GM23338 (cell line): ENCODE measurements around the gene CCDC191. TPM values are rescaled to one million over a fixed set of nuclear protein-coding genes. Genes with fewer than 3 reads are reported as not detected.

Experiments used
- ATAC-seq: fragments of 200-7000 bp; cut with Tn5 transposase; 3 replicates; pipeline ENCODE4 v1.9.1; 2020
- DNase-seq: peaks from one replicate; pipeline ENCODE4 v3.0.0-alpha.2; 2015; ENCODE audit warnings: low spot score
- H2AFZ ChIP-seq: fragments of 200-600 bp; sonication (generic); 2 replicates; pipeline ENCODE4 v1.8.0; 2016; ENCODE audit warnings: antibody characterized with exemption, mild to moderate bottlenecking, moderate library complexity
- H3F3A ChIP-seq: fragments of 200-600 bp; sonication (generic); replicated peaks from 2 replicates; pipeline ENCODE4 v1.8.0; 2017; ENCODE audit warnings: antibody characterized with exemption, mixed run types, low read depth
- H3K27ac ChIP-seq: fragments of 200-600 bp; sonication (generic); 2 replicates; pipeline ENCODE4 v1.6.1; 2016; ENCODE audit warnings: low read depth
- H3K27me3 ChIP-seq: fragments of 200-600 bp; sonication (generic); 2 replicates; pipeline ENCODE4 v1.8.0; 2016; ENCODE audit warnings: mild to moderate bottlenecking, mixed run types, moderate library complexity; ENCODE audit not compliant: insufficient read depth
- H3K36me3 ChIP-seq: fragments of 200-600 bp; sonication (generic); 2 replicates; pipeline ENCODE4 v1.8.0; 2016; ENCODE audit warnings: mild to moderate bottlenecking; ENCODE audit not compliant: insufficient read depth
- H3K4me1 ChIP-seq: fragments of 200-600 bp; sonication (generic); 2 replicates; pipeline ENCODE4 v1.8.0; 2016; ENCODE audit warnings: mild to moderate bottlenecking, moderate library complexity; ENCODE audit not compliant: insufficient read depth
- H3K4me2 ChIP-seq: fragments of 200-600 bp; sonication (generic); 2 replicates; pipeline ENCODE4 v1.7.1; 2017; ENCODE audit warnings: mixed run types
- H3K4me3 ChIP-seq: fragments of 200-600 bp; sonication (generic); 2 replicates; pipeline ENCODE4 v1.6.1; 2016; ENCODE audit warnings: mixed run types
- H3K79me2 ChIP-seq: fragments of 200-600 bp; sonication (generic); replicated peaks from 2 replicates; pipeline ENCODE4 v1.8.0; 2017; ENCODE audit warnings: mild to moderate bottlenecking; ENCODE audit not compliant: insufficient read depth
- H3K9me2 ChIP-seq: fragments of 200-600 bp; sonication (generic); 2 replicates; pipeline ENCODE4 v1.8.0; 2017; ENCODE audit not compliant: insufficient read depth
- H4K20me1 ChIP-seq: fragments of 200-600 bp; sonication (generic); replicated peaks from 2 replicates; pipeline ENCODE4 v1.8.0; 2017; ENCODE audit warnings: mild to moderate bottlenecking; ENCODE audit not compliant: insufficient read depth
- H3K27ac Mint-ChIP-seq: 2 replicates; pipeline ENCODE4 v1.8.0; 2020; ENCODE audit warnings: inconsistent platforms, mild to moderate bottlenecking, moderate library complexity, mixed read lengths
- H3K27me3 Mint-ChIP-seq: 3 replicates; pipeline ENCODE4 v1.8.0; 2022; ENCODE audit warnings: low read depth, mild to moderate bottlenecking, moderate library complexity, mixed read lengths, inconsistent platforms; ENCODE audit not compliant: insufficient read depth, poor library complexity
- H3K36me3 Mint-ChIP-seq: 3 replicates; pipeline ENCODE4 v1.8.0; 2021; ENCODE audit warnings: low read depth, mild to moderate bottlenecking, inconsistent platforms, moderate library complexity, mixed read lengths
- H3K4me1 Mint-ChIP-seq: 3 replicates; pipeline ENCODE4 v1.8.0; 2020; ENCODE audit warnings: mild to moderate bottlenecking, inconsistent platforms, mixed read lengths
- H3K4me3 Mint-ChIP-seq: 3 replicates; pipeline ENCODE4 v1.8.0; 2021; ENCODE audit warnings: moderate library complexity, mild to moderate bottlenecking, inconsistent platforms, mixed read lengths
- H3K9me3 Mint-ChIP-seq: 3 replicates; pipeline ENCODE4 v1.8.0; 2020; ENCODE audit warnings: moderate library complexity, mild to moderate bottlenecking, inconsistent platforms, mixed read lengths
- EZH2 ChIP-seq: fragments of 200-600 bp; sonication (generic); IDR thresholded peaks from one replicate; pipeline ENCODE4 v1.8.0; 2017; ENCODE audit warnings: antibody characterized with exemption, mild to moderate bottlenecking, low read depth; ENCODE audit not compliant: unreplicated experiment
- EZH2phosphoT487 ChIP-seq: fragments of 200-600 bp; sonication (generic); IDR thresholded peaks from one replicate; pipeline ENCODE4 v1.8.1; 2018; ENCODE audit warnings: antibody characterized with exemption; ENCODE audit not compliant: unreplicated experiment
- JUNB ChIP-seq: IDR thresholded peaks from one replicate; pipeline ENCODE4 v1.6.1; 2016; ENCODE audit warnings: antibody characterized with exemption; ENCODE audit not compliant: unreplicated experiment
- NANOG ChIP-seq: IDR thresholded peaks from 2 replicates; pipeline ENCODE4 v1.6.1; 2016; ENCODE audit warnings: antibody characterized with exemption, borderline replicate concordance
- POLR2AphosphoS5 ChIP-seq: IDR thresholded peaks from 2 replicates; pipeline ENCODE4 v1.6.1; 2016; ENCODE audit warnings: antibody characterized with exemption, low read depth
- STAT1 ChIP-seq: IDR thresholded peaks from one replicate; pipeline ENCODE4 v1.6.1; 2016; ENCODE audit warnings: antibody characterized with exemption; ENCODE audit not compliant: unreplicated experiment
- ZNF114 ChIP-seq: fragments of 250-450 bp; sonication (Bioruptor Pico); IDR thresholded peaks from 2 replicates; pipeline ENCODE4 v1.5.0; 2020; ENCODE audit warnings: mild to moderate bottlenecking, moderate library complexity
- ZNF331 ChIP-seq: fragments of 250-450 bp; sonication (Bioruptor Pico); IDR thresholded peaks from 2 replicates; pipeline ENCODE4 v1.5.0; 2020; ENCODE audit warnings: low read depth, mild to moderate bottlenecking, moderate library complexity
- polyA plus RNA-seq: library from polyadenylated mRNA; unstranded; fragments of >200 nt; fragmentation: Nextera tagmentation; extraction: Ambion mirVana; gene quantifications from 2 replicates; pipeline ENCODE4 v1.2.1, GENCODE V29; 2016
- total RNA-seq: library from RNA; depleted of rRNA; stranded (reverse); fragments of >200 nt; shearing (Covaris generic); gene quantifications from 2 replicates; pipeline ENCODE4 v1.2.3, GENCODE V29; 2014
- TF ChIP-seq, protein P1 (sequence below): IDR thresholded peaks from 2 replicates; pipeline ENCODE4 v1.6.1; 2016; ENCODE audit warnings: antibody characterized with exemption
- TF ChIP-seq, protein P2 (sequence below): IDR thresholded peaks from one replicate; pipeline ENCODE4 v1.6.1; 2018; ENCODE audit warnings: antibody characterized with exemption; ENCODE audit not compliant: unreplicated experiment
- TF ChIP-seq, protein P3 (sequence below), 2 experiments: fragments of 200-600 bp in 1 of 2; sonication (generic) in 1 of 2; conservative IDR thresholded peaks; 2 replicates each; pipeline versions ENCODE4 v1.5.1 to v1.6.1; 2016 to 2017; ENCODE audit warnings: antibody characterized with exemption in 2 of 2, low read depth in 2 of 2, mild to moderate bottlenecking in 2 of 2, moderate library complexity in 1 of 2

The CCDC191 gene
- total and polyA plus RNA-seq, 2 experiments from 2014 or later: 2.0 to 2.9 TPM

DNA sequence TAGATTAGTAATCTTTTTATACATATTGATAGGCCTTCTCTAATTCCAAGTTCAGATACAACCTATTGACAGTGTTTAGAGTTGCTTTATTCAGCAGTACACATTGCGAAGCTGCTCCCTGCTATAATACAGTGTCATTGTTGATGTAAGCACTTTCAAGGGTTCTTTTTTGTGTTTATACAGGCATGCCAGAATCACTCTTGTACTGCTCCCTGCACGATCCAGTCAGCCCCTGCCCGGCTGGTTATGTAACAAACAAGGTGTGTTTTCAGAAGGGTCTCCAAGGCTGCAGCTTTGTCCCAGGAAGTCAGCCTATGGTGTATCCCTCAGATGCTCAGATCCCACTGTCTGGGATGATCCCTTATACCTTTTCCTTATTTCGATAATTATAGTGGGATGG lies 11.5 kb upstream of the CCDC191 start:
- Histone ChIP-seq H3K4me2 (no peak overlapping the region), H3K9me2 (no peaks in the 10 kb centered on the region), H3F3A (no peaks in the 10 kb centered on the region), H3K27ac (no peak overlapping the region), H3K27me3 (no peaks in the 10 kb centered on the region), H4K20me1 (peaks cover 53% of the 10 kb centered on the region), H3K79me2 (peaks cover 84% of the 10 kb centered on the region), H3K4me3 (no peak overlapping the region), H2AFZ (no peak overlapping the region), H3K36me3 (peaks cover 39% of the 10 kb centered on the region), H3K4me1 (no peaks in the 10 kb centered on the region)
- no peaks in the 10 kb centered on the region for H3K4me1 Mint-ChIP-seq
- H3K27ac Mint-ChIP-seq: no peak overlapping the region
- ATAC-seq (no peak), DNase-seq (no peak)
- no peaks in the 10 kb centered on the region for H3K9me3 Mint-ChIP-seq
- H3K4me3 Mint-ChIP-seq: no peak overlapping the region
- H3K27me3 Mint-ChIP-seq: no peaks in the 10 kb centered on the region
- peaks cover 55% of the 10 kb centered on the region for H3K36me3 Mint-ChIP-seq
- no peak for TF ChIP-seq JUNB
- peak; percentile 29 for TF ChIP-seq EZH2phosphoT487

DNA sequence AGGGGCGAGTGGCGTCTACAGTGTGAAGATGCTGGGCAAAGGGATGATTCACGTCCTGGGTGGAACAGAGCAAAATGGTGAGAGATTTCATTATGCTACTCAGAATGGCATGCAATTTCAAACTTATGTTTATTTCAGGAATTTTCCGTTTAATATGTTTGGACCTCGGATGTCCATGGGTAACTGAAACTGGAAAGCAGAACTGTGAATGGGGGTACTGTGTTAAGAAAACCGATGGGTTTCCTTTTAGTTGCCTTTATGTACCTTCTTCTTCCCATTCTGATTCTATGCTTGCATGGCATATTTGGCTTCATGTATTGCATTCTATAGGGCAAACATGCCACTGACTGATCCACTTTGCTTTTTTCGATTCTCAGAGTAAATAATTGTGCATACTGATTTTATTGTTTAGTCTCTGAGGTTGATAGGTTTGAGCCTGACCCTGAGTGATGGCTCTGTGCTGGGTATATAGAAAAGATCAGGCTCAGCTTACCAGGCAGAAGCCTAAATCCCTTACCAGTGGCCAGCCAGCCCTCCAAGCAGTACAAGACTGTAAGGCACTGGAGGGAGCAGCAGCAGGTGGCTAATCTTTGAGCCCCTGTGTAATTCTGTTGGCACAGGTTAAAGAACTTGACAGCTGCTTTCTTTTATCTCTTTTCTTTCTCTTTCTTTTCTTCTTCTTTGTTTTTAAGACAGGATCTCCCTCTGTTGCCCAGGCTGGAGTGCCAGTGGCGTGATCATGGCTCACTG lies 4.8 kb upstream of the CCDC191 start:
- no peak overlapping the region for H3K4me3 ChIP-seq
- TF ChIP-seq ZNF331 (CRISPR knock-in tag): no peak
- no peak for TF ChIP-seq STAT1
- no peak for TF ChIP-seq ZNF114
- no peak for TF ChIP-seq NANOG
- TF ChIP-seq, protein P1, sequence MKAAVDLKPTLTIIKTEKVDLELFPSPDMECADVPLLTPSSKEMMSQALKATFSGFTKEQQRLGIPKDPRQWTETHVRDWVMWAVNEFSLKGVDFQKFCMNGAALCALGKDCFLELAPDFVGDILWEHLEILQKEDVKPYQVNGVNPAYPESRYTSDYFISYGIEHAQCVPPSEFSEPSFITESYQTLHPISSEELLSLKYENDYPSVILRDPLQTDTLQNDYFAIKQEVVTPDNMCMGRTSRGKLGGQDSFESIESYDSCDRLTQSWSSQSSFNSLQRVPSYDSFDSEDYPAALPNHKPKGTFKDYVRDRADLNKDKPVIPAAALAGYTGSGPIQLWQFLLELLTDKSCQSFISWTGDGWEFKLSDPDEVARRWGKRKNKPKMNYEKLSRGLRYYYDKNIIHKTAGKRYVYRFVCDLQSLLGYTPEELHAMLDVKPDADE: no peak
- no peak for TF ChIP-seq JUNB
- TF ChIP-seq, protein P2, sequence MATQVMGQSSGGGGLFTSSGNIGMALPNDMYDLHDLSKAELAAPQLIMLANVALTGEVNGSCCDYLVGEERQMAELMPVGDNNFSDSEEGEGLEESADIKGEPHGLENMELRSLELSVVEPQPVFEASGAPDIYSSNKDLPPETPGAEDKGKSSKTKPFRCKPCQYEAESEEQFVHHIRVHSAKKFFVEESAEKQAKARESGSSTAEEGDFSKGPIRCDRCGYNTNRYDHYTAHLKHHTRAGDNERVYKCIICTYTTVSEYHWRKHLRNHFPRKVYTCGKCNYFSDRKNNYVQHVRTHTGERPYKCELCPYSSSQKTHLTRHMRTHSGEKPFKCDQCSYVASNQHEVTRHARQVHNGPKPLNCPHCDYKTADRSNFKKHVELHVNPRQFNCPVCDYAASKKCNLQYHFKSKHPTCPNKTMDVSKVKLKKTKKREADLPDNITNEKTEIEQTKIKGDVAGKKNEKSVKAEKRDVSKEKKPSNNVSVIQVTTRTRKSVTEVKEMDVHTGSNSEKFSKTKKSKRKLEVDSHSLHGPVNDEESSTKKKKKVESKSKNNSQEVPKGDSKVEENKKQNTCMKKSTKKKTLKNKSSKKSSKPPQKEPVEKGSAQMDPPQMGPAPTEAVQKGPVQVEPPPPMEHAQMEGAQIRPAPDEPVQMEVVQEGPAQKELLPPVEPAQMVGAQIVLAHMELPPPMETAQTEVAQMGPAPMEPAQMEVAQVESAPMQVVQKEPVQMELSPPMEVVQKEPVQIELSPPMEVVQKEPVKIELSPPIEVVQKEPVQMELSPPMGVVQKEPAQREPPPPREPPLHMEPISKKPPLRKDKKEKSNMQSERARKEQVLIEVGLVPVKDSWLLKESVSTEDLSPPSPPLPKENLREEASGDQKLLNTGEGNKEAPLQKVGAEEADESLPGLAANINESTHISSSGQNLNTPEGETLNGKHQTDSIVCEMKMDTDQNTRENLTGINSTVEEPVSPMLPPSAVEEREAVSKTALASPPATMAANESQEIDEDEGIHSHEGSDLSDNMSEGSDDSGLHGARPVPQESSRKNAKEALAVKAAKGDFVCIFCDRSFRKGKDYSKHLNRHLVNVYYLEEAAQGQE: no peak
- no peak for TF ChIP-seq POLR2AphosphoS5
- TF ChIP-seq, protein P3, sequence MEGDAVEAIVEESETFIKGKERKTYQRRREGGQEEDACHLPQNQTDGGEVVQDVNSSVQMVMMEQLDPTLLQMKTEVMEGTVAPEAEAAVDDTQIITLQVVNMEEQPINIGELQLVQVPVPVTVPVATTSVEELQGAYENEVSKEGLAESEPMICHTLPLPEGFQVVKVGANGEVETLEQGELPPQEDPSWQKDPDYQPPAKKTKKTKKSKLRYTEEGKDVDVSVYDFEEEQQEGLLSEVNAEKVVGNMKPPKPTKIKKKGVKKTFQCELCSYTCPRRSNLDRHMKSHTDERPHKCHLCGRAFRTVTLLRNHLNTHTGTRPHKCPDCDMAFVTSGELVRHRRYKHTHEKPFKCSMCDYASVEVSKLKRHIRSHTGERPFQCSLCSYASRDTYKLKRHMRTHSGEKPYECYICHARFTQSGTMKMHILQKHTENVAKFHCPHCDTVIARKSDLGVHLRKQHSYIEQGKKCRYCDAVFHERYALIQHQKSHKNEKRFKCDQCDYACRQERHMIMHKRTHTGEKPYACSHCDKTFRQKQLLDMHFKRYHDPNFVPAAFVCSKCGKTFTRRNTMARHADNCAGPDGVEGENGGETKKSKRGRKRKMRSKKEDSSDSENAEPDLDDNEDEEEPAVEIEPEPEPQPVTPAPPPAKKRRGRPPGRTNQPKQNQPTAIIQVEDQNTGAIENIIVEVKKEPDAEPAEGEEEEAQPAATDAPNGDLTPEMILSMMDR (conservative IDR thresholded peaks at IDR 0.05; ENCODE audit: low read depth in 2 of 2): no peak
- TF ChIP-seq EZH2: no peak
- no peak overlapping the region for H2AFZ ChIP-seq
- peaks cover 7% of the 10 kb centered on the region for H3K4me1 Mint-ChIP-seq
- no peak for ATAC-seq
- peaks cover 10% of the 10 kb centered on the region; the same call in 1 of the 2 replicates for H3K36me3 ChIP-seq
- H3K9me2 ChIP-seq: no peaks in the 10 kb centered on the region
- no peak overlapping the region for H3K27ac ChIP-seq
- peaks cover 19% of the 10 kb centered on the region; the same call in 2 of the 3 replicates for H3K36me3 Mint-ChIP-seq
- H3K79me2 ChIP-seq: peaks cover 93% of the 10 kb centered on the region
- H3K4me1 ChIP-seq: peaks cover 10% of the 10 kb centered on the region
- H3K27me3 Mint-ChIP-seq: peaks cover 1% of the 10 kb centered on the region
- no peak for DNase-seq
- no peak overlapping the region for H3K4me2 ChIP-seq
- no peaks in the 10 kb centered on the region for H3F3A ChIP-seq
- no peak overlapping the region for H3K27ac Mint-ChIP-seq
- peaks cover 30% of the 10 kb centered on the region for H4K20me1 ChIP-seq
- no peaks in the 10 kb centered on the region; the same call in 2 of the 3 replicates for H3K9me3 Mint-ChIP-seq
- H3K27me3 ChIP-seq: no peaks in the 10 kb centered on the region
- no peak overlapping the region for H3K4me3 Mint-ChIP-seq
